Memory B cell (primary cell): ENCODE measurements around the gene OR1S1.
"Not testable (repeated sequence)": the region's sequence is repeated elsewhere in the genome, so short reads cannot be mapped to it uniquely, and the experiment has no call there.

ENCODE experiments used
- ATAC-seq: fragments of 150-1000 bp; cut with Tn5 transposase; 2 replicates; pipeline ENCODE4 v1.10.0; 2021; ENCODE audit warnings: low read depth, mild to moderate bottlenecking, moderate library complexity
- DNase-seq, 2 donors: peaks; one replicate each; pipeline ENCODE4 v3.0.0; 2022; ENCODE audit warnings: low spot score in 2 of 2
- H3K27ac Mint-ChIP-seq: one replicate; pipeline ENCODE4 v1.8.0; 2022; ENCODE audit warnings: mild to moderate bottlenecking, moderate library complexity, mixed read lengths
- H3K27me3 Mint-ChIP-seq: one replicate; pipeline ENCODE4 v1.8.0; 2022; ENCODE audit warnings: mixed read lengths
- H3K36me3 Mint-ChIP-seq: one replicate; pipeline ENCODE4 v1.8.0; 2022; ENCODE audit warnings: mild to moderate bottlenecking, mixed read lengths
- H3K4me1 Mint-ChIP-seq: one replicate; pipeline ENCODE4 v1.8.0; 2022; ENCODE audit warnings: mixed read lengths
- H3K4me3 Mint-ChIP-seq: one replicate; pipeline ENCODE4 v1.8.0; 2022; ENCODE audit warnings: mild to moderate bottlenecking, moderate library complexity, mixed read lengths
- H3K9me3 Mint-ChIP-seq: one replicate; pipeline ENCODE4 v1.8.0; 2022; ENCODE audit warnings: mixed read lengths

OR1S1 gene

GRCh38 chr11:58212420-58212819 lies at the start of gene OR1S1:
OR1S1 (plus strand) TSS chr11:58212720.
- DNase-seq, ATAC-seq, H3K9me3 Mint-ChIP-seq: not testable (repeated sequence)

GRCh38 chr11:58164389-58164788 lies 48.1 kb upstream of the OR1S1 start:
- ATAC-seq (no peak), DNase-seq (no peak)
- Mint-ChIP-seq H3K27me3 (peaks cover 4% of the 10 kb centered on the region), H3K4me1 (no peaks in the 10 kb centered on the region), H3K27ac (no peak overlapping the region), H3K9me3 (peaks cover 3% of the 10 kb centered on the region), H3K36me3 (no peaks in the 10 kb centered on the region), H3K4me3 (no peak overlapping the region)

More at GRCh38 chr11:58212420-58212819, at the start of gene OR1S1:
- not testable (repeated sequence) for H3K4me3 Mint-ChIP-seq, H3K27ac Mint-ChIP-seq, H3K27me3 Mint-ChIP-seq, H3K4me1 Mint-ChIP-seq, H3K36me3 Mint-ChIP-seq

- Mint-ChIP-seq H3K4me3 (no peak overlapping the region), H3K9me3 (peaks cover 2% of the 10 kb centered on the region), H3K27me3 (peaks cover 4% of the 10 kb centered on the region), H3K36me3 (no peaks in the 10 kb centered on the region), H3K4me1 (no peaks in the 10 kb centered on the region), H3K27ac (no peak overlapping the region)
- no peak for DNase-seq
- ATAC-seq, result no peak
Measured at GRCh38 chr11:58164990-58165389, 47.5 kb upstream of the OR1S1 start.

GRCh38 chr11:58165504-58166106 lies 46.9 kb upstream of the OR1S1 start:
- H3K27ac Mint-ChIP-seq, result no peak overlapping the region
- H3K36me3 Mint-ChIP-seq, result no peaks in the 10 kb centered on the region
- peaks cover 2% of the 10 kb centered on the region for H3K27me3 Mint-ChIP-seq
- no peak overlapping the region for H3K4me3 Mint-ChIP-seq
- no peaks in the 10 kb centered on the region for H3K4me1 Mint-ChIP-seq
- no peaks in the 10 kb centered on the region for H3K9me3 Mint-ChIP-seq
- DNase-seq, result no peak
- ATAC-seq, result no peak

- H3K4me3 Mint-ChIP-seq, result no peak overlapping the region
- no peaks in the 10 kb centered on the region for H3K4me1 Mint-ChIP-seq
- peaks cover 17% of the 10 kb centered on the region for H3K27me3 Mint-ChIP-seq
- H3K27ac Mint-ChIP-seq, result no peak overlapping the region
- no peaks in the 10 kb centered on the region for H3K36me3 Mint-ChIP-seq
- DNase-seq (no peak), ATAC-seq (no peak)
- no peaks in the 10 kb centered on the region for H3K9me3 Mint-ChIP-seq
Measured at GRCh38 chr11:58177409-58178054, 35.0 kb upstream of the OR1S1 start.

GRCh38 chr11:58178444-58178843 lies 34.1 kb upstream of the OR1S1 start:
- Mint-ChIP-seq H3K4me1 (no peaks in the 10 kb centered on the region), H3K27ac (no peak overlapping the region), H3K9me3 (no peaks in the 10 kb centered on the region), H3K36me3 (no peaks in the 10 kb centered on the region), H3K4me3 (no peak overlapping the region), H3K27me3 (peaks cover 17% of the 10 kb centered on the region)
- ATAC-seq (no peak), DNase-seq (no peak)

- Mint-ChIP-seq H3K27ac (no peak overlapping the region), H3K36me3 (no peaks in the 10 kb centered on the region), H3K4me3 (no peak overlapping the region), H3K27me3 (peaks cover 18% of the 10 kb centered on the region), H3K4me1 (no peaks in the 10 kb centered on the region), H3K9me3 (no peaks in the 10 kb centered on the region)
- ATAC-seq, result no peak
- no peak for DNase-seq
Measured at GRCh38 chr11:58179648-58180047, 32.9 kb upstream of the OR1S1 start.

- H3K36me3 Mint-ChIP-seq, result no peaks in the 10 kb centered on the region
Measured at GRCh38 chr11:58186938-58187337, 25.6 kb upstream of the OR1S1 start.

GRCh38 chr11:58188770-58189169 lies 23.8 kb upstream of the OR1S1 start, which contains the start of gene OR9Q2:
OR9Q2 (plus strand) TSS chr11:58189070; CDS start chr11:58190491, 1,421 bp downstream.
- no peak for ATAC-seq
- H3K27ac Mint-ChIP-seq, result no peak within 1 kb of the TSS
- H3K4me3 Mint-ChIP-seq, result no peak within 1 kb of the TSS

More at GRCh38 chr11:58186938-58187337, 25.6 kb upstream of the OR1S1 start:
- no peak for DNase-seq
- Mint-ChIP-seq H3K27me3 (peaks cover 3% of the 10 kb centered on the region), H3K4me1 (no peaks in the 10 kb centered on the region), H3K4me3 (no peak overlapping the region), H3K9me3 (peaks cover 2% of the 10 kb centered on the region), H3K27ac (no peak overlapping the region)
- no peak for ATAC-seq

GRCh38 chr11:58192229-58192628 lies 20.3 kb upstream of the OR1S1 start:
- no peak for DNase-seq
- ATAC-seq, result no peak
- H3K4me1 Mint-ChIP-seq, result no peaks in the 10 kb centered on the region
- no peak overlapping the region for H3K27ac Mint-ChIP-seq
- peaks cover 2% of the 10 kb centered on the region for H3K9me3 Mint-ChIP-seq
- no peak overlapping the region for H3K4me3 Mint-ChIP-seq
- peaks cover 2% of the 10 kb centered on the region for H3K27me3 Mint-ChIP-seq
- H3K36me3 Mint-ChIP-seq, result no peaks in the 10 kb centered on the region

More at GRCh38 chr11:58188770-58189169, 23.8 kb upstream of the OR1S1 start, which contains the start of gene OR9Q2:
- H3K9me3 Mint-ChIP-seq, result peaks cover 2% of the 10 kb centered on the region
- no peaks in the 10 kb centered on the region for H3K36me3 Mint-ChIP-seq
- no peaks in the 10 kb centered on the region for H3K4me1 Mint-ChIP-seq
- DNase-seq, result no peak
- H3K27me3 Mint-ChIP-seq, result peaks cover 3% of the 10 kb centered on the region

- Mint-ChIP-seq H3K27me3 (peaks cover 2% of the 10 kb centered on the region), H3K4me1 (no peaks in the 10 kb centered on the region), H3K4me3 (no peak overlapping the region), H3K9me3 (peaks cover 3% of the 10 kb centered on the region), H3K36me3 (no peaks in the 10 kb centered on the region), H3K27ac (no peak overlapping the region)
- ATAC-seq (no peak), DNase-seq (no peak)
Measured at GRCh38 chr11:58193391-58193790, 19.1 kb upstream of the OR1S1 start.

- Mint-ChIP-seq H3K27ac (no peak overlapping the region), H3K4me3 (no peak overlapping the region), H3K36me3 (no peaks in the 10 kb centered on the region), H3K4me1 (no peaks in the 10 kb centered on the region), H3K27me3 (no peaks in the 10 kb centered on the region), H3K9me3 (peaks cover 5% of the 10 kb centered on the region)
- no peak for DNase-seq
- no peak for ATAC-seq
Measured at GRCh38 chr11:58195939-58196338, 16.6 kb upstream of the OR1S1 start.

- Mint-ChIP-seq H3K27ac (no peak overlapping the region), H3K9me3 (peaks cover 5% of the 10 kb centered on the region)
- no peak for ATAC-seq
Measured at GRCh38 chr11:58199271-58199670, 13.2 kb upstream of the OR1S1 start.

GRCh38 chr11:58204042-58204441 lies 8.5 kb upstream of the OR1S1 start, which contains the start of gene OR1S2:
OR1S2 (minus strand) TSS chr11:58204142; CDS start chr11:58204142, 0 bp downstream.
- ATAC-seq (no peak), DNase-seq (no peak)
- H3K27me3 Mint-ChIP-seq, result peaks cover 10% of the 10 kb centered on the region
- peaks cover 1% of the 10 kb centered on the region for H3K9me3 Mint-ChIP-seq
- H3K36me3 Mint-ChIP-seq, result no peaks in the 10 kb centered on the region
- H3K4me3 Mint-ChIP-seq, result no peak within 1 kb of the TSS
- no peaks in the 10 kb centered on the region for H3K4me1 Mint-ChIP-seq
- H3K27ac Mint-ChIP-seq, result no peak within 1 kb of the TSS

More at GRCh38 chr11:58199271-58199670, 13.2 kb upstream of the OR1S1 start:
- H3K4me1 Mint-ChIP-seq, result no peaks in the 10 kb centered on the region
- no peak overlapping the region for H3K4me3 Mint-ChIP-seq
- no peak for DNase-seq
- no peaks in the 10 kb centered on the region for H3K36me3 Mint-ChIP-seq
- peaks cover 8% of the 10 kb centered on the region for H3K27me3 Mint-ChIP-seq
